K562 (cell line): Measurements from ENCODE around the gene ANAPC5. TPM values are rescaled to one million over a fixed set of nuclear protein-coding genes. Genes with fewer than 3 reads are reported as not detected.

Source experiments
- ATAC-seq: fragments of 200-7000 bp; cut with Tn5 transposase; 3 replicates; pipeline ENCODE4 v1.9.1; 2020; ENCODE audit warnings: moderate library complexity
- BruUV-seq: library from RNA; stranded (reverse); fragments of 400-500 nt; replicated peaks from 2 replicates; lab custom pipeline; 2021; lab: Mats Ljungman, UMichigan
- CTCF ChIA-PET: fragments of 300-600 bp; formaldehyde crosslinking; extraction: SDS; loops from one replicate; lab custom pipeline; 2021; ENCODE audit warnings: low intra/inter-chr PET ratio; lab: Yijun Ruan, JAX
- POLR2A ChIA-PET: fragments of 300-600, 350-650 bp; sonication (Branson Sonifier 250); formaldehyde crosslinking; extraction: SDS; loops from one replicate; lab custom pipeline; 2021; ENCODE audit warnings: antibody characterized with exemption, inconsistent platforms; lab: Yijun Ruan, JAX
- DNase-seq, 4 experiments: peaks; one replicate each; pipeline versions ENCODE4 v3.0.0 to v3.0.0-alpha.2; 2011 to 2018; ENCODE audit warnings: low spot score in 3 of 4, mixed read lengths in 3 of 4; ENCODE audit errors: extremely low read depth in 1 of 4
- FAIRE-seq: peaks from 2 replicates; lab custom pipeline; 2011; peaks lifted over from hg19 to GRCh38; lab: Jason Lieb, UNC
- H2AFZ ChIP-seq: 2 replicates; pipeline ENCODE4 v1.6.0; 2011; ENCODE audit warnings: low read depth, low read length, control low read depth, inconsistent platforms
- H3K27ac ChIP-seq: fragments of 200-600 bp; 3 replicates; pipeline ENCODE4 v1.8.0; 2011; ENCODE audit warnings: low read depth, mild to moderate bottlenecking, control low read depth, inconsistent platforms, low read length, moderate library complexity, mixed read lengths; ENCODE audit errors: extremely low read depth
- H3K27me3 ChIP-seq, 2 experiments: fragments of 300-600 bp in 1 of 2; 2 replicates in 1 of 2; 3 replicates in 1 of 2; pipeline versions ENCODE4 v1.6.0 to v1.8.0; 2011; ENCODE audit warnings: inconsistent platforms in 2 of 2, low read length in 2 of 2, mild to moderate bottlenecking in 1 of 2, mixed read lengths in 1 of 2, moderate library complexity in 1 of 2; ENCODE audit not compliant: control insufficient read depth in 2 of 2, insufficient read depth in 2 of 2
- H3K36me3 ChIP-seq: fragments of 300-600 bp; 3 replicates; pipeline ENCODE4 v1.8.0; 2011; ENCODE audit warnings: mild to moderate bottlenecking, low read length, inconsistent platforms; ENCODE audit not compliant: control insufficient read depth, insufficient read depth
- H3K4me1 ChIP-seq, 2 experiments: fragments of 200-600 bp in 1 of 2; replicated peaks in 1 of 2; 2 replicates in 1 of 2; 3 replicates in 1 of 2; pipeline versions ENCODE4 v1.5.1 to v1.8.0; 2011; ENCODE audit warnings: inconsistent platforms in 2 of 2, low read length in 2 of 2, mild to moderate bottlenecking in 1 of 2, mixed read lengths in 1 of 2, moderate library complexity in 1 of 2; ENCODE audit not compliant: control insufficient read depth in 2 of 2, insufficient read depth in 2 of 2
- H3K4me2 ChIP-seq: 2 replicates; pipeline ENCODE4 v1.6.1; 2011; ENCODE audit warnings: low read length, control low read depth, inconsistent platforms, mixed read lengths; ENCODE audit not compliant: insufficient read depth
- H3K4me3 ChIP-seq: fragments of 200-600 bp; sonication (generic), shearing (Covaris generic); 2 replicates; pipeline ENCODE4 v1.5.1; 2016; ENCODE audit warnings: control low read depth, inconsistent platforms
- H3K79me2 ChIP-seq: fragments of 200-600 bp; 3 replicates; pipeline ENCODE4 v1.8.0; 2011; ENCODE audit warnings: low read length, inconsistent platforms; ENCODE audit not compliant: control insufficient read depth, insufficient read depth
- H3K9ac ChIP-seq, 2 experiments: 2 replicates each; pipeline versions ENCODE4 v1.6.0 to v1.6.1; 2011; ENCODE audit warnings: low read depth in 2 of 2, low read length in 2 of 2, control low read depth in 1 of 2, inconsistent platforms in 1 of 2, mild to moderate bottlenecking in 1 of 2, mixed read lengths in 1 of 2; ENCODE audit not compliant: insufficient read depth in 1 of 2
- H3K9me1 ChIP-seq: one replicate; pipeline ENCODE4 v1.6.0; 2011; ENCODE audit warnings: inconsistent platforms, mild to moderate bottlenecking, low read length, moderate library complexity; ENCODE audit not compliant: control insufficient read depth, insufficient read depth
- H3K9me3 ChIP-seq: replicated peaks from 2 replicates; pipeline ENCODE4 v1.5.1; 2011; ENCODE audit warnings: low read depth, low read length, inconsistent platforms; ENCODE audit not compliant: control insufficient read depth, insufficient read depth
- H4K20me1 ChIP-seq: replicated peaks from 2 replicates; pipeline ENCODE4 v1.6.1; 2011; ENCODE audit warnings: low read length, inconsistent platforms, mixed read lengths; ENCODE audit not compliant: control insufficient read depth, insufficient read depth
- ADNP ChIP-seq: fragments of 200-800 bp; sonication (Bioruptor generic); IDR thresholded peaks from 2 replicates; pipeline ENCODE4 v1.6.1; 2016; ENCODE audit warnings: missing genetic modification characterization, missing compliant biosample characterization
- ATF4 ChIP-seq: fragments of 450-650 bp; formaldehyde crosslinking; IDR thresholded peaks from 2 replicates; pipeline ENCODE4 v1.4.0; 2022; ENCODE audit warnings: mild to moderate bottlenecking, moderate library complexity
- BCOR ChIP-seq: fragments of 450-650 bp; IDR thresholded peaks from 2 replicates; pipeline ENCODE4 v1.6.1; 2016
- DACH1 ChIP-seq: fragments of 450-650 bp; IDR thresholded peaks from 2 replicates; pipeline ENCODE4 v1.6.1; 2018; ENCODE audit not compliant: partially characterized antibody
- HDAC2 ChIP-seq: fragments of 450-650 bp; IDR thresholded peaks from 2 replicates; pipeline ENCODE4 v1.6.1; 2016; ENCODE audit warnings: mild to moderate bottlenecking
- HMGN3 ChIP-seq: IDR thresholded peaks from 2 replicates; pipeline ENCODE4 v1.6.1; 2011; ENCODE audit warnings: borderline replicate concordance, low read depth, mild to moderate bottlenecking, mixed read lengths, low read length; ENCODE audit not compliant: insufficient read length; ENCODE audit errors: extremely low read depth
- KDM1A ChIP-seq, 2 experiments: fragments of 450-650 bp; IDR thresholded peaks; 2 replicates each; pipeline ENCODE4 v1.6.1; 2016; ENCODE audit warnings: mild to moderate bottlenecking in 2 of 2
- L3MBTL2 ChIP-seq: fragments of 450-650 bp; IDR thresholded peaks from 2 replicates; pipeline ENCODE4 v1.6.1; 2016; ENCODE audit warnings: mild to moderate bottlenecking, moderate library complexity
- MCM3 ChIP-seq: fragments of 450-650 bp; IDR thresholded peaks from 2 replicates; pipeline ENCODE4 v1.6.1; 2016
- NFIC ChIP-seq: fragments of 450-650 bp; IDR thresholded peaks from 2 replicates; pipeline ENCODE4 v1.6.1; 2017; ENCODE audit warnings: mild to moderate bottlenecking, inconsistent platforms
- NR4A1 ChIP-seq, 2 experiments: fragments of 250-450 bp in 1 of 2; fragments of 450-650 bp in 1 of 2; sonication (Bioruptor Pico) in 1 of 2; IDR thresholded peaks; 2 replicates each; pipeline versions ENCODE4 v1.4.0 to v1.6.1; 2016 to 2020; ENCODE audit warnings: mild to moderate bottlenecking in 2 of 2, missing compliant biosample characterization in 1 of 2, missing genetic modification characterization in 1 of 2, moderate library complexity in 1 of 2
- RBM25 ChIP-seq: fragments of 200-400 bp; formaldehyde crosslinking; IDR thresholded peaks from 2 replicates; pipeline ENCODE4 v1.6.1; 2018; ENCODE audit warnings: low read length, low read depth, moderate library complexity; ENCODE audit not compliant: severe bottlenecking
- RCOR1 ChIP-seq, 2 experiments: IDR thresholded peaks; 2 replicates each; pipeline ENCODE4 v1.6.1; 2012; ENCODE audit warnings: low read depth in 2 of 2, low read length in 2 of 2, borderline replicate concordance in 1 of 2, improper control_type of control experiment in 1 of 2
- RUNX1 ChIP-seq: sonication (generic); IDR thresholded peaks from 2 replicates; pipeline ENCODE4 v1.6.1; 2016; ENCODE audit warnings: antibody characterized with exemption, low read depth
- SLC30A9 ChIP-seq: fragments of 250-450 bp; sonication (Bioruptor Pico); IDR thresholded peaks from 2 replicates; pipeline ENCODE4 v1.8.0; 2022; ENCODE audit warnings: mild to moderate bottlenecking, moderate library complexity
- TCF7L2 ChIP-seq: fragments of 150-350 bp; IDR thresholded peaks from 2 replicates; pipeline ENCODE4 v1.6.1; 2016; ENCODE audit warnings: low read depth, mild to moderate bottlenecking, low read length, moderate library complexity
- ZFP36 ChIP-seq: fragments of 150-350 bp; IDR thresholded peaks from 2 replicates; pipeline ENCODE4 v1.6.1; 2018; ENCODE audit warnings: low read length, low read depth; ENCODE audit not compliant: partially characterized antibody
- ZNF124 ChIP-seq: sonication (generic); formaldehyde crosslinking; IDR thresholded peaks from 2 replicates; pipeline ENCODE4 v1.8.1; 2022; ENCODE audit warnings: missing genetic modification reagents
- ZNF280A ChIP-seq: fragments of 450-650 bp; IDR thresholded peaks from 2 replicates; pipeline ENCODE4 v1.6.1; 2018; ENCODE audit warnings: mild to moderate bottlenecking, low read depth; ENCODE audit not compliant: partially characterized antibody
- ZNF282 ChIP-seq: sonication (generic); formaldehyde crosslinking; IDR thresholded peaks from 2 replicates; pipeline ENCODE4 v1.8.1; 2023; ENCODE audit warnings: missing genetic modification reagents
- ZNF354B ChIP-seq: fragments of 250-450 bp; sonication (Bioruptor Pico); IDR thresholded peaks from 2 replicates; pipeline ENCODE4 v1.4.0; 2020
- WGBS: fragments of 100-300 bp; shearing (Covaris generic); methylation state at CpG from one replicate; pipeline ENCODE4 v1.1.6; 2016; ENCODE audit warnings: low coverage, mixed read lengths; ENCODE audit not compliant: insufficient coverage; ENCODE audit errors: missing lambda C conversion rate; 5-methylcytosine and 5-hydroxymethylcytosine counted together
- in situ Hi-C: fragments of 300-500 bp; cut with MboI; formaldehyde crosslinking; loops from 4 replicates; pipeline ENCODE4 v1.15.0; 2018; ENCODE audit warnings: inconsistent platforms, mixed read lengths
- intact Hi-C: fragments of 100-400 bp; cut with micrococcal nuclease; formaldehyde crosslinking; loops from 2 replicates; pipeline ENCODE4 v1.14.2; 2022
- polyA plus RNA-seq, 8 experiments: library from polyadenylated mRNA; depleted of rRNA in 4 of 8; stranded (reverse) in 5 of 8; unstranded in 3 of 8; fragments of >200 nt; fragmentation: Nextera tagmentation in 2 of 8; fragmentation: Illumina TruSeq in 1 of 8; extraction: Ambion mirVana in 2 of 8; extraction: Trizol in 1 of 8; gene quantifications; 2 replicates each; pipeline versions ENCODE4 v1.2.1 to v1.2.3, GENCODE V29; 2011 to 2014; ENCODE audit warnings: inconsistent platforms in 1 of 8, missing spikeins in 1 of 8
- total RNA-seq, 7 experiments: library from RNA; depleted of rRNA in 6 of 7; stranded (reverse); fragments of >200 nt in 6 of 7; fragmentation: Illumina TruSeq in 2 of 7; extraction: Trizol in 2 of 7; gene quantifications; 2 replicates each; pipeline versions ENCODE4 v1.2.1 to v1.2.3, GENCODE V29; 2011 to 2021; ENCODE audit warnings: low replicate concordance in 1 of 7

ANAPC5 gene
- total and polyA plus RNA-seq, 9 of the 15 experiments (the other 6 are each of a cell fraction or from before 2014, with no cell fraction given) = 136 to 315 (median 197) TPM

GRCh38 chr12:121294151-121294889 lies 57.9 kb downstream of the ANAPC5 start:
- ChIA-PET CTCF (no interaction called here), POLR2A (interaction anchor here (0.9 kb wide), 1 partner anchor 131 kb away, joined by 3 read pairs; no protein-coding TSS in a partner anchor)
- no peak for ATAC-seq
- no peak overlapping the region for H3K4me3 ChIP-seq
- H3K79me2 ChIP-seq = peaks cover 41% of the 10 kb centered on the region
- H3K27ac ChIP-seq = no peak overlapping the region
- no peaks in the 10 kb centered on the region for H3K9me3 ChIP-seq
- TSS peak; percentile 36 for BruUV-seq
- no peak for DNase-seq
- no peaks in the 10 kb centered on the region; the same call in 1 of the 2 replicates for H4K20me1 ChIP-seq
- H3K36me3 ChIP-seq = peaks cover 27% of the 10 kb centered on the region; the same call in 2 of the 3 replicates
- no peak for FAIRE-seq
- WGBS = 89% methylated on average over 8 of the region's 10 CpGs
- in situ Hi-C loops = no loop called here
- no peak for TF ChIP-seq NFIC
- no peak for TF ChIP-seq ZNF354B (CRISPR knock-in tag)
- no peak for TF ChIP-seq RUNX1
- TF ChIP-seq NR4A1 (CRISPR knock-in tag; IDR thresholded peaks at IDR 0.05) = no peak
- no peak for TF ChIP-seq NR4A1 (tag; IDR thresholded peaks at IDR 0.05)
- TF ChIP-seq ATF4 (CRISPR knock-in tag) = no peak
- no peak for TF ChIP-seq DACH1
- no peak for TF ChIP-seq ZNF280A
- peak; percentile 87 for TF ChIP-seq RBM25
- no peak for TF ChIP-seq MCM3
- TF ChIP-seq L3MBTL2 = no peak
- no peak for TF ChIP-seq HMGN3
- no peak for TF ChIP-seq TCF7L2
- peak; percentile 91 for TF ChIP-seq BCOR
- TF ChIP-seq HDAC2 = 0 out of 2 replicates have a peak, but pooled peaks have one; percentile 30
- TF ChIP-seq KDM1A (IDR thresholded peaks at IDR 0.05) = peak; percentile 64 to 85
- no peak for TF ChIP-seq ZNF282 (CRISPR knock-in tag)
- TF ChIP-seq ADNP (tag) = peak; percentile 74; the same call in 1 of the 2 replicates
- peak in 1 of 2 experiments; percentile 53; a peak in 1 of 4 replicates for TF ChIP-seq RCOR1 (IDR thresholded peaks at IDR 0.05; ENCODE audit: borderline replicate concordance in 1 of 2, low read depth in 2 of 2, low read length in 2 of 2)
- peak; percentile 71 for TF ChIP-seq ZFP36
- TF ChIP-seq ZNF124 = no peak
- no peak for TF ChIP-seq SLC30A9 (CRISPR knock-in tag)
- TF ChIP-seq, all 486 proteins: peak for 7
- H3K4me2 ChIP-seq = no peak overlapping the region
- no peaks in the 10 kb centered on the region for H3K27me3 ChIP-seq
- no peaks in the 10 kb centered on the region for H3K9me1 ChIP-seq
- peaks cover 7 to 22% of the 10 kb centered on the region in 2 experiments; a peak in 4 of 5 replicates for H3K4me1 ChIP-seq
- no peak overlapping the region for H2AFZ ChIP-seq
- intact Hi-C loops = no loop called here
- H3K9ac ChIP-seq = no peak overlapping the region
